Right cardiac atrium (tissue), 5 donors: ENCODE data around the gene GOLGA1. TPM values are rescaled to one million over a fixed set of nuclear protein-coding genes. Genes with fewer than 3 reads are reported as not detected.
"Not testable (repeated sequence)": the region's sequence is repeated elsewhere in the genome, so short reads cannot be mapped to it uniquely, and the experiment has no call there.

Source experiments
- ATAC-seq, 2 donors: fragments of 200-7000 bp; cut with Tn5 transposase; one replicate each; pipeline versions ENCODE4 v1.8.0 to v1.9.1; 2020; ENCODE audit warnings: moderate library complexity in 2 of 2, mild to moderate bottlenecking in 1 of 2
- DNase-seq, 3 donors: peaks; one replicate each; pipeline ENCODE4 v3.0.0-alpha.2; 2020
- H3K27ac ChIP-seq: one replicate; pipeline ENCODE4 v1.5.1; 2013; ENCODE audit warnings: mild to moderate bottlenecking, low read length, control low read depth, moderate library complexity
- H3K27me3 ChIP-seq: one replicate; pipeline ENCODE4 v1.6.1; 2013; ENCODE audit not compliant: control insufficient read depth, insufficient read depth
- H3K4me1 ChIP-seq: one replicate; pipeline ENCODE4 v1.6.1; 2013; ENCODE audit warnings: low read length; ENCODE audit not compliant: control insufficient read depth, insufficient read depth
- H3K4me3 ChIP-seq: one replicate; pipeline ENCODE4 v1.5.1; 2013; ENCODE audit warnings: low read length, control low read depth
- H3K9me3 ChIP-seq: one replicate; pipeline ENCODE4 v1.6.1; 2013; ENCODE audit warnings: low read length; ENCODE audit not compliant: control insufficient read depth
- WGBS: extraction: QIAGEN DNeasy Blood & Tissue Kit; methylation state at CpG from one replicate; pipeline ENCODE4 v1.1.7; 2013; 5-methylcytosine and 5-hydroxymethylcytosine counted together
- intact Hi-C, 4 donors: fragments of 100-400 bp; cut with DNase I; formaldehyde crosslinking; loops; one replicate each; pipeline versions ENCODE4 v1.11.0 to v1.14.0; 2022 to 2023
- polyA plus RNA-seq: library from polyadenylated mRNA; stranded (reverse); fragments of 200-250 nt; gene quantifications from one replicate; pipeline ENCODE4 v1.2.3, GENCODE V29; 2013
- total RNA-seq, 4 donors: library from RNA; stranded (reverse); fragmentation: NEBNext Ultra II Directional; extraction: Animal tissue kit (Norgen Biotek cat#: 25700); gene quantifications; one replicate each; pipeline ENCODE4 v1.2.1, GENCODE V29; 2021
- donor health status: healthy with polysubstance abuse.
- donor health status: DM: no; HTN: yes; CAD: no.
- donor health status: DM: no; HTN: no; CAD: no.
- donor health status: DM: no; HTN: yes; CAD: no; lungs with severe emphysema.
- donor health status: DM: yes; HTN: yes; CAD: no.

GOLGA1 gene
- total and polyA plus RNA-seq, 5 donors: 8.7 to 20.0 (median 19.1) TPM

- peak overlapping the region; percentile 75 for H3K27ac ChIP-seq
- intact Hi-C loops: loop anchor here in 1 of 4 donors (10.0 kb wide), 1 partner anchor 204 kb away; the partner anchor contains the start of gene SCAI
- WGBS: under 1% methylated on average over 17 of the region's 17 CpGs
- peaks cover 5% of the 10 kb centered on the region for H3K4me1 ChIP-seq
- H3K4me3 ChIP-seq: peak overlapping the region; percentile 70
- no peaks in the 10 kb centered on the region for H3K27me3 ChIP-seq
- DNase-seq (no peak), ATAC-seq (no peak)
- H3K9me3 ChIP-seq: no peaks in the 10 kb centered on the region
These were observed 376 bp downstream of the GOLGA1 start for GRCh38 chr9:124940521-124940893.

GRCh38 chr9:124939944-124940343 is 939 bp downstream of the GOLGA1 start:
- H3K4me3 ChIP-seq: peak overlapping the region; percentile 70
- peaks cover 5% of the 10 kb centered on the region for H3K4me1 ChIP-seq
- ATAC-seq (no peak), DNase-seq (no peak)
- no peaks in the 10 kb centered on the region for H3K9me3 ChIP-seq
- peak overlapping the region; percentile 75 for H3K27ac ChIP-seq
- H3K27me3 ChIP-seq: no peaks in the 10 kb centered on the region
- intact Hi-C loops: loop anchor here in 1 of 4 donors (10.0 kb wide), 1 partner anchor 205 kb away; the partner anchor contains the start of gene SCAI

DNA sequence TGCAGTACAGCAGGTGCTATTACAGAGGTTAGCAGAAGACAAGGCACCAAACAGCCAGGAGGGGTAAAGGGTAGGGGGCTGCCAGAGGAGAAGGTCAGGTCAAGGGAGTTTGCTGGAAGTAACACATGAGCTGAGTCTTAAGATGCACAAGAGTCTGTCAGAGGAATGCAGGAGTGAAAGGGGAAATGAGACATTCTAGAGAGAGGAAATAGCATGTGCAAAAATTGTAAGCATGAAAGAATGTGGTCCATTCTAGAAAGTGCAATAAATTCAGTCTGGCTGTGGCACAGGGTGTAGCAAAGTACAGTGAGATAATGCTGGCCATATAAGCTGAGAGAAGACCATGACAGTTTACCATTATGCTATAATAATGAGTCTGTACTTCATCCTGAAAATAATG is 6.6 kb downstream of the GOLGA1 start:
- Histone ChIP-seq H3K27me3 (no peaks in the 10 kb centered on the region), H3K27ac (no peak overlapping the region), H3K4me1 (no peaks in the 10 kb centered on the region), H3K9me3 (no peaks in the 10 kb centered on the region), H3K4me3 (no peak overlapping the region)
- intact Hi-C loops: no loop called here
- ATAC-seq: no peak
- no peak for DNase-seq

GRCh38 chr9:124932333-124932732 is 8.6 kb downstream of the GOLGA1 start:
- Histone ChIP-seq H3K4me3 (no peak overlapping the region), H3K9me3 (no peaks in the 10 kb centered on the region), H3K27ac (no peak overlapping the region), H3K27me3 (no peaks in the 10 kb centered on the region), H3K4me1 (no peaks in the 10 kb centered on the region)
- ATAC-seq (no peak), DNase-seq (no peak)
- 78% methylated on average over 1 of the region's 1 CpG for WGBS
- intact Hi-C loops: no loop called here

DNA sequence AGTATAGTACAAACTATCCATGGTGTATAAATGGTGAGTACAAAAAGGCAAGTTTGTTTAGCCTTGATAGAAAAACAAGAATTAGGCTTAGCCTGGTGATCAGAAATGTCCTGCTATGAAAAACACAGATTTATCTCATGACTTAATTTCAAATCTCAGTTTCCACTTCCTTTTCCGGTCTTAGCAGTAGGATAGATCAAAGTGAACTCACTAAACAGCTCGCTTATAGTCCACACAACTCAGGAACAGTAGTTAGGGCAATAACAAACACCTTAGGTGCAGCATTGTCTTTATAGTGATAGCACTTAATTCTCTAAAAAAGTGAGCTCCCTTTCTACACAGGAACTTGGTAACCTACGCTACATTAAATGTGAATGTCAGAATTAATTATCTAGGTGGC is 11.4 kb downstream of the GOLGA1 start:
- WGBS: 76% methylated on average over 3 of the region's 3 CpGs
- intact Hi-C loops: no loop called here
- no peak for DNase-seq
- Histone ChIP-seq H3K27ac (no peak overlapping the region), H3K4me1 (no peaks in the 10 kb centered on the region), H3K9me3 (no peaks in the 10 kb centered on the region), H3K27me3 (no peaks in the 10 kb centered on the region), H3K4me3 (no peak overlapping the region)
- ATAC-seq: peak in 1 of 2 donors; percentile 70

GRCh38 chr9:124928116-124928515 is 12.8 kb downstream of the GOLGA1 start:
- no peaks in the 10 kb centered on the region for H3K4me1 ChIP-seq
- DNase-seq (no peak), ATAC-seq (no peak)
- H3K27me3 ChIP-seq: no peaks in the 10 kb centered on the region
- H3K9me3 ChIP-seq: no peaks in the 10 kb centered on the region
- H3K27ac ChIP-seq: no peak overlapping the region
- intact Hi-C loops: no loop called here
- no peak overlapping the region for H3K4me3 ChIP-seq
- WGBS: 80% methylated on average over 3 of the region's 3 CpGs

- DNase-seq, H3K9me3 ChIP-seq, H3K4me1 ChIP-seq, H3K27ac ChIP-seq, intact Hi-C loops, H3K27me3 ChIP-seq, ATAC-seq, H3K4me3 ChIP-seq: not testable (repeated sequence)
- WGBS: 77% methylated on average over 6 of the region's 6 CpGs
These were observed 20.5 kb downstream of the GOLGA1 start for GRCh38 chr9:124920394-124920793.

- Histone ChIP-seq H3K4me1 (no peaks in the 10 kb centered on the region), H3K27ac (no peak overlapping the region), H3K9me3 (no peaks in the 10 kb centered on the region), H3K4me3 (no peak overlapping the region), H3K27me3 (no peaks in the 10 kb centered on the region)
- no peak for DNase-seq
- ATAC-seq: no peak
- 95% methylated on average over 5 of the region's 5 CpGs for WGBS
- intact Hi-C loops: no loop called here
These were observed 26.0 kb downstream of the GOLGA1 start for GRCh38 chr9:124914753-124915405.

DNA sequence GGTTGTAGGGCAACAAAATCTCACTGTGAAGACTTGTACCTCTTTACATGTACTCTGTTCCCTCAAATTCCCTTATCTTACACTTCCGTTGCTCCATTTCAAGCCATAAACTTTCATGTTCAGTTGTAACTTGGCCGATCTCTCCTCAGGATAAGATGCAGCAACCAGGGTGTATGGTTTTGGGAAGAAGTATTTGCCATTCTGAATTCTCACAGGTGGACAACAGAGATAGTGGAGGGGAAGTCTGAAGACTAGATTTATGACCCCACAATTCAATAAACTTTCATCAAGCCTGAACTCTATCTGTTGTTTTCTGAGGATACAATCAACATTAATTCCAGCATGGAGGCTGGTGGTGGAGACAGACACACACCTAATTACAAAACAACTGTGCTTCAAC is 27.5 kb downstream of the GOLGA1 start:
- Histone ChIP-seq H3K9me3 (no peaks in the 10 kb centered on the region), H3K27me3 (no peaks in the 10 kb centered on the region), H3K4me1 (no peaks in the 10 kb centered on the region), H3K27ac (no peak overlapping the region), H3K4me3 (no peak overlapping the region)
- no peak for ATAC-seq
- DNase-seq: no peak
- intact Hi-C loops: no loop called here
- WGBS: 93% methylated on average over 2 of the region's 2 CpGs

DNA sequence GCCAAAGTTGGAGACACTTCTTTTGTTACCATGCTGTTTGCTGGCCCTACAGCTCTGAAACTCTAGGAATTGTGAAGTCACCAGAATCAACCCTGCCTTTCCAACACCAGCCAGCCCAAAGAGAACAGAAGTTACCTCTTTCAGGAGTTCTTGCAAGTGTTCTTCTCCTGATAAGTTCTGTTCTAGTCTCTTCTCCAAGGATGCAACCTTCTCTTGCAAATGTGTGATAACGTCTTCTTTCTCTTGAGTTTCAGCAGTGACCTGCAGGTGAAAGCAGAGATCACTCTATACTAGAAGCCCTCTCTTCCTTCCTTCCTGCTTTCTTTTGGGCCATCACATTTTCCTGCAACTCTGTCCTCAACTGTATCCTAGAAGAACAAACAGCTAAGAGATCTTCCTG is 29.1 kb downstream of the GOLGA1 start:
- ATAC-seq (no peak), DNase-seq (no peak)
- Histone ChIP-seq H3K4me3 (no peak overlapping the region), H3K27me3 (no peaks in the 10 kb centered on the region), H3K27ac (no peak overlapping the region), H3K4me1 (no peaks in the 10 kb centered on the region), H3K9me3 (no peaks in the 10 kb centered on the region)
- 87% methylated on average over 1 of the region's 1 CpG for WGBS
- intact Hi-C loops: no loop called here

DNA sequence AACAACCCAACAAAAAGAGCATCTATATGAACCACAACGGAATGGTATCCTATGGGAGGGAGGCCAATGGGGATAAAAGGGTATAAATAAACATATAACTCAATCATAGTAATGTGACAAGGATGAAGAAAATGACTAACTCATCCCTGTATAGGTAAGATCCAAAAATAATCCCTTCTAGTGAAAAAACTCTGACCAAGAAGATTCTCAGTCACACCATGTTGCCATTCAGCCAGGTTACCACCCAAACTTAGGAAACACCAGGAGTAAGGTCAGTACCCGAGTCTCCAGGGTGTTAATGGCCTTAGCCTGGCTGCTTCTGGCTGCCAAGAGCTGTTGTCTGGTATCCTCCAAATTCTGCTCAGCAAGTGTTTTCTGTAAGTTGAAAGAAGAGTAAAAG is 32.8 kb downstream of the GOLGA1 start:
- no peak for DNase-seq
- Histone ChIP-seq H3K27me3 (no peaks in the 10 kb centered on the region), H3K4me3 (no peak overlapping the region), H3K27ac (no peak overlapping the region), H3K9me3 (no peaks in the 10 kb centered on the region), H3K4me1 (no peaks in the 10 kb centered on the region)
- intact Hi-C loops: no loop called here
- WGBS: 83% methylated on average over 2 of the region's 2 CpGs
- no peak for ATAC-seq

DNA sequence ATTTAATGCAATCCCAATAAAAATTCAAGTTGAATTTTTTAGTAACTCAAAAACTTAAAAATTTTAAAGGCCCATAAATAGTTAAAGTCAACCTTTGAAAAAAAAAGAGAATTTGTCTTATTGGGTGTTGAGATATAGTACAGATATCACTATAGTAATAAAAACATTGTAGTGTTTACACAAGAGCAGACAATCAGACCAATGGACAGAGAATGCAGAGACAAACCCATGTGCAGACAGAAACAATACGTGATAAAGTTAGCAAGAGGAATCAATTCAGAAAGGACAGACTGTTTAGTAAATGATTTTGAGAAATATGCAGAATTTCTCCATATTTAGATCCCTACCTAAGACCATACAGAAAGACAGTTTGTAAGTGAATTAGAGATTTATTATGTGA is 33.9 kb downstream of the GOLGA1 start:
- no peak overlapping the region for H3K27ac ChIP-seq
- H3K27me3 ChIP-seq: no peaks in the 10 kb centered on the region
- no peaks in the 10 kb centered on the region for H3K4me1 ChIP-seq
- H3K9me3 ChIP-seq: no peaks in the 10 kb centered on the region
- 74% methylated on average over 1 of the region's 1 CpG for WGBS
- no peak for DNase-seq
- H3K4me3 ChIP-seq: no peak overlapping the region
- ATAC-seq: no peak
- intact Hi-C loops: no loop called here
